Panc1 (cell line): Measurements from ENCODE around the gene IRX1. TPM values are rescaled to one million over a fixed set of nuclear protein-coding genes. Genes with fewer than 3 reads are reported as not detected.

Experiments
- ATAC-seq: fragments of 200-7000 bp; cut with Tn5 transposase; 2 replicates; pipeline ENCODE4 v1.9.1; 2020; ENCODE audit warnings: mild to moderate bottlenecking, moderate library complexity
- BruUV-seq: library from RNA; stranded (reverse); fragments of 400-500 nt; replicated peaks from 2 replicates; lab custom pipeline; 2021; lab: Mats Ljungman, UMichigan
- CTCF ChIA-PET: fragments of 300-600 bp; sonication (Branson Sonifier 250); formaldehyde crosslinking; loops from one replicate; lab custom pipeline; 2022; ENCODE audit warnings: antibody characterized with exemption; lab: Charles Lee
- POLR2A ChIA-PET: fragments of 300-600 bp; sonication (Branson Sonifier 250); formaldehyde crosslinking; loops from one replicate; lab custom pipeline; 2022; ENCODE audit warnings: antibody characterized with exemption; lab: Charles Lee
- DNase-seq: peaks from one replicate; pipeline ENCODE4 v3.0.0-alpha.2; 2010; ENCODE audit warnings: low read depth, low spot score
- H3K27ac ChIP-seq: 2 replicates; pipeline ENCODE4 v1.5.1; 2011; ENCODE audit warnings: mild to moderate bottlenecking, low read length, inconsistent platforms
- H3K27me3 ChIP-seq: fragments of 200-500 bp; sonication (Bioruptor generic); 2 replicates; pipeline ENCODE4 v1.6.0; 2014; ENCODE audit warnings: low read length, inconsistent platforms; ENCODE audit not compliant: control insufficient read depth, insufficient read depth
- H3K36me3 ChIP-seq: fragments of 200-500 bp; sonication (Bioruptor generic); 2 replicates; pipeline ENCODE4 v1.5.1; 2014; ENCODE audit warnings: inconsistent platforms, mild to moderate bottlenecking, low read length, moderate library complexity; ENCODE audit not compliant: control insufficient read depth, insufficient read depth
- H3K4me1 ChIP-seq: 2 replicates; pipeline ENCODE4 v1.5.1; 2011; ENCODE audit warnings: inconsistent platforms, mild to moderate bottlenecking, low read length, moderate library complexity; ENCODE audit not compliant: control insufficient read depth, insufficient read depth
- H3K4me3 ChIP-seq, 2 experiments: 2 replicates each; pipeline ENCODE4 v1.5.1; 2011 to 2012; ENCODE audit warnings: low read depth in 2 of 2, low read length in 2 of 2, mild to moderate bottlenecking in 2 of 2, inconsistent platforms in 1 of 2, moderate library complexity in 1 of 2
- H3K9me3 ChIP-seq: fragments of 200-500 bp; sonication (Bioruptor generic); 2 replicates; pipeline ENCODE4 v1.5.1; 2014; ENCODE audit warnings: low read depth, mild to moderate bottlenecking, inconsistent platforms, low read length, moderate library complexity; ENCODE audit not compliant: control insufficient read depth, insufficient read depth
- POLR2AphosphoS5 ChIP-seq: IDR thresholded peaks from 2 replicates; pipeline ENCODE4 v1.6.1; 2012; ENCODE audit warnings: mild to moderate bottlenecking, low read depth, low read length, moderate library complexity
- SIN3A ChIP-seq: IDR thresholded peaks from 2 replicates; pipeline ENCODE4 v1.6.1; 2012; ENCODE audit warnings: low read depth, mild to moderate bottlenecking, low read length, moderate library complexity, borderline replicate concordance; ENCODE audit not compliant: insufficient read depth
- TCF7L2 ChIP-seq: IDR thresholded peaks from 2 replicates; pipeline ENCODE4 v1.6.1; 2011; ENCODE audit warnings: mild to moderate bottlenecking, low read depth, low read length, inconsistent platforms
- in situ Hi-C: cut with HindIII; loops from 2 replicates; pipeline ENCODE4 v1.10.0; 2016; ENCODE audit warnings: low sequenced_read_pairs, low pct_unique_long_range_greater_than_20kb
- intact Hi-C: fragments of 100-400 bp; cut with micrococcal nuclease; formaldehyde crosslinking; loops from one replicate; pipeline ENCODE4 v1.10.0; 2022; ENCODE audit not compliant: unreplicated experiment
- total RNA-seq: library from RNA; stranded (reverse); gene quantifications from one replicate; pipeline ENCODE4 v1.2.1, GENCODE V29; 2021; ENCODE audit not compliant: unreplicated experiment
- TF ChIP-seq, protein P1 (sequence below), 2 experiments: IDR thresholded peaks; 2 replicates each; pipeline ENCODE4 v1.6.1; 2011 to 2012; ENCODE audit warnings: low read depth in 2 of 2, control low read depth in 1 of 2, low read length in 1 of 2, mild to moderate bottlenecking in 1 of 2, moderate library complexity in 1 of 2; ENCODE audit not compliant: insufficient read depth in 1 of 2
- TF ChIP-seq, protein P2 (sequence below): fragments of 450-650 bp; IDR thresholded peaks from 2 replicates; pipeline ENCODE4 v1.5.1; 2017; ENCODE audit warnings: mild to moderate bottlenecking

IRX1 gene
- total RNA-seq, 1 experiment from 2014 or later = not detected

DNA sequence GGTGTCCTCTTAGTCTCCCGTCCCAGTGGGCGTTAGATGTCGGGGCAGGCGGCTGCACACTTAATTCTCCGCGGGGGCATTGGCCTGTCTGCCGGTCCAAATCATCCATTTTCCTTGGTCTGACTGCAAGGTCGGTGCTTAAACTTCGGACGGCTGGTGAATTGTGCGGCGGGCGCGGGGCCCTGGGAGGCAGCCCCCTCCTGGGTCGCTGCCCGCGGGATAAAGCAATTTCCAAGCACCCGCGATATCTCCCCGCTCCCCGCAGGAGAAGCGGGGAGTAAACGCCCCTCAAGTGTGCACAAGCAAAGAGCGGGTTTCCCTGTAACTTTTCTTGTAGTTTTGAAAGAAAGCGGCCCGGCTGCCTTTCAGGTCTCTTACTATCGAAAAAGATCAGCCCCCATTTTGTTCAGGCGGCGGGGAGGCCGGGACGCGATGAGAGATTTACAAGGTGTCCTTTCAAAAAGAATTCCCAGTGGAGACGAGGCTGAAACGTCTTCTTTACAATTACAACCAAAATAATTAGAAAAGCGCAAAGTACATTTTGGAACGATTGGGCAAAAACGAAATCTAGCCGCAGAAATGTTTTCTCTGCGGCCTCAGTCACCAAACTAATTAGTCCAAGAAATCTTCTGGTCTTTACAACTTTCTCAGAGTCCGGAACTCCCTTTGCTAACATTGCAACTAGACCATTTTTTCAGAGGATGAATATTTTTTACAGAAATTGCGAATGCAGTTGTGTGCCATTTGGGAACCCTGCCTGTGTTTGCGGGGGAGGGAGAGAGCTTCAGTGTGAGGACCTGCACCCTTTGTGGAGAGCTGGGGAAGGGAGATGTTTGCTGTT is 1.8 kb downstream of the IRX1 start:
- H3K27ac ChIP-seq = no peak overlapping the region
- POLR2A ChIA-PET = no interaction called here
- CTCF ChIA-PET = no interaction called here
- no TSS peak for BruUV-seq
- H3K9me3 ChIP-seq = no peaks in the 10 kb centered on the region
- no peak for TF ChIP-seq POLR2AphosphoS5
- TF ChIP-seq, protein P1, sequence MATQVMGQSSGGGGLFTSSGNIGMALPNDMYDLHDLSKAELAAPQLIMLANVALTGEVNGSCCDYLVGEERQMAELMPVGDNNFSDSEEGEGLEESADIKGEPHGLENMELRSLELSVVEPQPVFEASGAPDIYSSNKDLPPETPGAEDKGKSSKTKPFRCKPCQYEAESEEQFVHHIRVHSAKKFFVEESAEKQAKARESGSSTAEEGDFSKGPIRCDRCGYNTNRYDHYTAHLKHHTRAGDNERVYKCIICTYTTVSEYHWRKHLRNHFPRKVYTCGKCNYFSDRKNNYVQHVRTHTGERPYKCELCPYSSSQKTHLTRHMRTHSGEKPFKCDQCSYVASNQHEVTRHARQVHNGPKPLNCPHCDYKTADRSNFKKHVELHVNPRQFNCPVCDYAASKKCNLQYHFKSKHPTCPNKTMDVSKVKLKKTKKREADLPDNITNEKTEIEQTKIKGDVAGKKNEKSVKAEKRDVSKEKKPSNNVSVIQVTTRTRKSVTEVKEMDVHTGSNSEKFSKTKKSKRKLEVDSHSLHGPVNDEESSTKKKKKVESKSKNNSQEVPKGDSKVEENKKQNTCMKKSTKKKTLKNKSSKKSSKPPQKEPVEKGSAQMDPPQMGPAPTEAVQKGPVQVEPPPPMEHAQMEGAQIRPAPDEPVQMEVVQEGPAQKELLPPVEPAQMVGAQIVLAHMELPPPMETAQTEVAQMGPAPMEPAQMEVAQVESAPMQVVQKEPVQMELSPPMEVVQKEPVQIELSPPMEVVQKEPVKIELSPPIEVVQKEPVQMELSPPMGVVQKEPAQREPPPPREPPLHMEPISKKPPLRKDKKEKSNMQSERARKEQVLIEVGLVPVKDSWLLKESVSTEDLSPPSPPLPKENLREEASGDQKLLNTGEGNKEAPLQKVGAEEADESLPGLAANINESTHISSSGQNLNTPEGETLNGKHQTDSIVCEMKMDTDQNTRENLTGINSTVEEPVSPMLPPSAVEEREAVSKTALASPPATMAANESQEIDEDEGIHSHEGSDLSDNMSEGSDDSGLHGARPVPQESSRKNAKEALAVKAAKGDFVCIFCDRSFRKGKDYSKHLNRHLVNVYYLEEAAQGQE (IDR thresholded peaks at IDR 0.05; ENCODE audit: insufficient read depth in 1 of 2, low read depth in 2 of 2, low read length in 1 of 2) = no peak
- H3K36me3 ChIP-seq = no peaks in the 10 kb centered on the region
- H3K4me1 ChIP-seq = no peaks in the 10 kb centered on the region
- no peak for DNase-seq
- ATAC-seq = no peak
- intact Hi-C loops = no loop called here
- H3K4me3 ChIP-seq = no peak overlapping the region
- H3K27me3 ChIP-seq = no peaks in the 10 kb centered on the region
- in situ Hi-C loops = no loop called here

DNA sequence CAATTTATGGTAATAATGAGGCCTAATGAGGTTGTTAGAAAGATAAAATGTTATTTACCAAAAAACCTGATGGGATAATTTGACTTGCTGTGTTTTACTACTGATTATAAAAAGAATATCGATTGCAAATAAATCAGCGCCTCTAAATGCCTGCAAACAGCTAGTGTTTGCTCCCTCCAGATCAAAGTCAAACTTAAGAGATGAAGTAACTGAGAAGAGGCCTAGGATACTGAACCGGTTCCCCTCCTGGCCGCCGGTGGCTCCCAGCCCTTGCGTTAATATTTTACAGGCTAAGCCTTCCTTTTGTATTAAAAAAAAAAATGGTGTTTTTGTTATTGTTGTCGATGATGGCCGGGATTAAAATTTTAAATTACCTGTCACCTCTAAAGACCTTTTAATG is 2.6 kb downstream of the IRX1 start:
- H3K9me3 ChIP-seq = no peaks in the 10 kb centered on the region
- H3K27ac ChIP-seq = no peak overlapping the region
- no peaks in the 10 kb centered on the region for H3K27me3 ChIP-seq
- H3K36me3 ChIP-seq = no peaks in the 10 kb centered on the region
- in situ Hi-C loops = no loop called here
- H3K4me3 ChIP-seq = no peak overlapping the region
- no TSS peak for BruUV-seq
- intact Hi-C loops = no loop called here
- DNase-seq (no peak), ATAC-seq (no peak)
- CTCF ChIA-PET = no interaction called here
- POLR2A ChIA-PET = no interaction called here
- no peak for TF ChIP-seq TCF7L2
- TF ChIP-seq POLR2AphosphoS5 = no peak
- TF ChIP-seq, protein P2, sequence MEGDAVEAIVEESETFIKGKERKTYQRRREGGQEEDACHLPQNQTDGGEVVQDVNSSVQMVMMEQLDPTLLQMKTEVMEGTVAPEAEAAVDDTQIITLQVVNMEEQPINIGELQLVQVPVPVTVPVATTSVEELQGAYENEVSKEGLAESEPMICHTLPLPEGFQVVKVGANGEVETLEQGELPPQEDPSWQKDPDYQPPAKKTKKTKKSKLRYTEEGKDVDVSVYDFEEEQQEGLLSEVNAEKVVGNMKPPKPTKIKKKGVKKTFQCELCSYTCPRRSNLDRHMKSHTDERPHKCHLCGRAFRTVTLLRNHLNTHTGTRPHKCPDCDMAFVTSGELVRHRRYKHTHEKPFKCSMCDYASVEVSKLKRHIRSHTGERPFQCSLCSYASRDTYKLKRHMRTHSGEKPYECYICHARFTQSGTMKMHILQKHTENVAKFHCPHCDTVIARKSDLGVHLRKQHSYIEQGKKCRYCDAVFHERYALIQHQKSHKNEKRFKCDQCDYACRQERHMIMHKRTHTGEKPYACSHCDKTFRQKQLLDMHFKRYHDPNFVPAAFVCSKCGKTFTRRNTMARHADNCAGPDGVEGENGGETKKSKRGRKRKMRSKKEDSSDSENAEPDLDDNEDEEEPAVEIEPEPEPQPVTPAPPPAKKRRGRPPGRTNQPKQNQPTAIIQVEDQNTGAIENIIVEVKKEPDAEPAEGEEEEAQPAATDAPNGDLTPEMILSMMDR = no peak
- H3K4me1 ChIP-seq = no peaks in the 10 kb centered on the region

- Histone ChIP-seq H3K36me3 (no peaks in the 10 kb centered on the region), H3K9me3 (no peaks in the 10 kb centered on the region), H3K4me3 (no peak overlapping the region), H3K4me1 (no peaks in the 10 kb centered on the region), H3K27me3 (no peaks in the 10 kb centered on the region), H3K27ac (no peak overlapping the region)
- TF ChIP-seq, protein P2 = no peak
- TF ChIP-seq TCF7L2 (no peak), POLR2AphosphoS5 (no peak), SIN3A (no peak)
- DNase-seq = no peak
- intact Hi-C loops = no loop called here
- ChIA-PET POLR2A (no interaction called here), CTCF (no interaction called here)
- ATAC-seq = no peak
- no TSS peak for BruUV-seq
- in situ Hi-C loops = no loop called here
Measured at GRCh38 chr5:3598769-3599211, 3.2 kb downstream of the IRX1 start.
